ENCODE measurements around the gene OR51G2.

DNA sequence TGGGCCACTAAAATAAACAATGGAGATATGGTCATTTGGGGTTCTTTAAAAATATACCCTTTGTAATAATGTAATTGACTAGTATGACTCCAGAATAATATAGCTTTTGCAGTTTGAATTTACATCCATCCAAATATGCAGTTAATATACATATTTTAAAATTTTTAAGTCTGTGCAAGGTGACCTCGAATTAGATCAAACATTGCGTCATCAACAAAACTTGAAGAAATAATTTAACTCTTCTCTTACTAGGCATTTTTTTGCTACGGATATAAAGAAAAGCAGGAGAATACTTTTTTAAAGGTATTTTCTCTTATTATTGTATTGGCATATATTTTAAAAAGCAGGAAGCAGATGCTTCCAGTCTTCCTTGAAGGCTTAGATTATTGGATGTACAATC lies 17.6 kb upstream of the OR51G2 start:
- TF ChIP-seq EZH2 (IDR thresholded peaks at IDR 0.05; ENCODE audit: insufficient read depth, poor library complexity, severe bottlenecking) (no peak), EZH2phosphoT487 (IDR thresholded peaks at IDR 0.05; ENCODE audit: insufficient read depth, low read depth) (no peak)

Data from GM23248 (cell line).